ENCODE results near the gene PLP2.

The PLP2 gene

DNA sequence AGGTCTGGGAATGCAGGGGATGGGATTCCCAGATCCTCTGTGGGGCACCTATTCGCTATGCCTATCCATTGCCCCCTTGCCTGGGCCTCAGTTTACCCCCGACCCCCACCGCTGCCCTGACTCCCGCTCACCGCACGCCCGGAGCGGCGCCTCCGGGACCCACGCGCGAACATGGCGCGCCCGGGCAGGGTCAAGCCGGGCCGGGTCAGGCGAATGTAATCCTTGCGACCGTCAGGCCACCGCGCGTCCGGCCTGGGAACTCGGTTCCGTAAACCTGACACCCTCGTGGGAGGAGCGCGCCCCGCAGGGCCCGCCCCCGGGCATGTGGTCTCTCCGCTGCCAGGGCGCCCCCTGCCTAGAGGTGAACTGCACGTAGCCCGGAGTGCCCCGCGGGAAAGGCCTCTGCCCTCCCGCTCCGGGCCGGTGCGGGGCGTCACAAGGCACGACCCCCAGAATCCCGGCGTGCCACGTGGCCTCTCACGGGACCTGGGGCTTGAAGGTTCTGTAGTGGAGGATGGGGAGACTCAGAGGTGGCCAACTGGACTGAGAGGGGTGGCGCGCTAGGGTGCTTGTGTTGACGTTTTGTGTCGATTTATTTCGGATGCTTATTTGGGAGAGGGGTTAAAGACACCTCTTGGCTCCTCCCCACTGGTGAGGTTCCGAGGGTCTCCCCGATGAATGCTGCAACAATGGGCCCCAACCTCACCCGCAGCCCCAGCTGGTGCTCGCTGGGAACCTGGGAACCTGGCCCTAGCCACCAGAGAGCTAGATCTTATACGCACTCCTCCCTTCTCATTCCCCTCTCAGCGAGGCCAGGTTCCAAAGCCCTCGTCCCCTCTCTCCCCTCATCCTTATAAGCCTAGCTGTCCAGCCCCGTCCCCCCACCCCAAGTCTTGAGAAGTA, 14.7 kb downstream of the PLP2 start, which contains the start of gene PRICKLE3:
Gene PRICKLE3 (minus strand): TSS at position 249 of the 903 bp plus-strand sequence. CDS start 76 bp downstream, at position 173.
- peak; percentile 89 for DNase-seq (ENCODE audit: low read depth, low spot score)

DNA sequence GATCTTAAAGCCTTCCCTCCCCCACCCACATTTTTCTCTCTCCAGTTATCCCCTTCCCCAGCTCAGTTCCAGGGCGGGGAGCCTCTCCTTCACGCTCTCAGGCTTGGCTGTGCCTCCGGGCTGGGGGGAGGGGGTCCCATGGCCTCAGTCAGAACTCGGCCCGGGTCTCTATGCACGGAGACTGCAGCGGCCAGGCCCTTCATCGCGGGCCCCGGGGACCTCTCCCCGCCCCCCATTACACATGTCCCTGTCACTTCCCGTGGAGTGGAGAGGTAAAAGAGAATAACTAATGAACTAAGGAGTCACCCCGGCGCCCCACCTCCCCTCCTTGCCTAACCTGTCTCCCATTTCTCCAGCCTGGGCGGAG, 15.3 kb downstream of the PLP2 start:
- peak; percentile 41 for DNase-seq (ENCODE audit: low read depth, low spot score)

DNA sequence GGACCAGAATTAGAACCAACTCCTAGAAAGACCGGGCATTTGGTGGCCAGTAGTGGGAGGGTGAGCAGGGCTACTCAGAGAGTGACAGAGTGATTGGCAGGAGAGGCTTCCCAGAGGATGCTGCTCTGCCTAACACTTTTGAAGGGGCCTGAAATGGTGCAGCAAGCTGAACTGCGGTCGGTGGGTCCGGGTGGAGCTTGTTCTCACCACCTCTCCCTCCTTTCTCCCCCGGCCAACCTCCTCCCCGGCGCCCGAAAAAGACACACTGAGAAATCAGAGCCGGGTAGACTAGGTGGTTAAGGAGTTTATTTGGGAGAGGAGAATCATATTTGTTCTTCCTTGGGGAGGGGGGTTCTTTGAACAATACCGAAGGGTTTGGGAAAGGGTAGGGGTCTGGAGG, 15.8 kb downstream of the PLP2 start:
- peak; percentile 34 for DNase-seq (ENCODE audit: low read depth, low spot score)

GRCh38 chrX:49188468-49189076, 16.9 kb downstream of the PLP2 start:
- no peak for DNase-seq (ENCODE audit: low read depth, low spot score)

DNA sequence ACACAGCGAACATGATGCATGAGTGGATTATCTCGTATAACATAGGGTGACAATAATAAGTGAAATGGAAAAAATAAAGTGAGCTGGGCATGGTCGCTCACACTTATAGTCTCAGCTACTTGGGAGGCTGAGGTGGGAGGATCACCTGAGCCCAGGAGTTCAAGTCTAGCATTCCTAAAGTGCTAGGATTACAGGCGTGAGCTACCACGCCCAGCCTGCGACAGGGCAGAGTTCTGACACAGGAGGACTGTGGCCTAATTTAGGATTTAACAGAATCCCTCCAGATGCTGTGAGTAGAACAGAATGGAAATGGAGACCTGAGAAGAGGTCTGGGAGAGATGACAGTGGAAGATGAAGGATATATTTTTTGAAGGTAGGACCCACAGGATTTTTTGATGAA, 17.9 kb downstream of the PLP2 start:
- no peak for DNase-seq (ENCODE audit: low read depth, low spot score)

- DNase-seq (ENCODE audit: low read depth, low spot score): peak; percentile 100
These were observed 19.3 kb downstream of the PLP2 start for GRCh38 chrX:49190821-49191573.

GRCh38 chrX:49191574-49192011, 19.9 kb downstream of the PLP2 start:
- no peak for DNase-seq (ENCODE audit: low read depth, low spot score)

DNA sequence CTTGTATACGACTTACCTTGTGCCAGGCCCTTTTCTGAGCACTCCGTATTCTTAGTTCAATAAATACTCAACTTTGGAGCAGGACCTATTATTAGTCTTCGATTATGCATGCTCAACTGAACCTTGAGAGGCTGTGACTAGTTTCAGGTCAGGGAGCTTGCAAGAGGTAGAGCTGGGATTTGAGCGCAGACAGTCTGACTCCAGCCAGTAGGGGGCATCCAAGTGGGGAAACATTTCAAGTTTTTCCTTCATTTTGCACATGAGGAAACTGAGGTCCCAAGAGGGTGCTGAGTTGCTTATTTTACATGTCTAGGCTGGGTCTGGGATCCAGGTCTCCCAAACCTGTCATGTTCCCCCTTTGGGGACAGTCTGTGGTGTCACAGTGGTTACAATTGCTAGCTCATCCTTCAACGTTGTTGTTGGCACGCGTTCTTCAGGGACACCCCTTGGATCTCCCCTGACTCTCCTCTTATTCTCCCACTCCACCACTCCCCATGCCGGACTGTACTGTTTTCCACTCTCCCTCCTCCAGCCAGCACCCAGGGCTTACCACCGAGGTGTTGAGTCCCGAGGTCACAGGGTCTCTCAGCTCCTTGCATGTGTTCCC, 21.1 kb downstream of the PLP2 start:
- DNase-seq (ENCODE audit: low read depth, low spot score): peak; percentile 76

GRCh38 chrX:49193542-49193964, 21.9 kb downstream of the PLP2 start:
- no peak for DNase-seq (ENCODE audit: low read depth, low spot score)

DNA sequence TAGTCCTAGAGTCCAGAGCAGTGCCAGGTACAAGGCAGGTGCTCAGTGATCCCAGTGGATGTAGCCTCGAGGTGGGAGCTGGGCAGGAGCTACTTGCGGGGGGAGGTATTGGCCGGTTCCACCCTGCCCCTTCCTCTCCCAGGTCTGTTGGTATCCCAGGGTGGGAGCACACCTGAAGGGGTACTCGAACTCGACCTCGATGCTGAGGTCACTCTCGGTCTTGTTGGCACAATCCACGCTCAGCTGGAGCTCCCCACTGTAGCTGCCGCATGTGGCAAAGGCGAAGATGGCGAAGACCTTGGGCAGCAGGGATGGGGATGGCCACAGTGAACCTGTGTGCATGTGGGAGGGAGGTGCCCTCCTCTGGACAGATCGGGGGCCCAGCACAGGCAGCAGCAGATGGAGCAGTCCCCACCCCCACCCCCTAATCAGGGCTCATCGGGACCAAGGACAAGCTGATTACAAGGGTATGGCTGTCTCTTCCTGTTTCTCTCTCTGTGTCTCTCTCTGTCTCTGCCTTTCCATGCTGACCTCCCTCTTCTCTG, 25.9 kb downstream of the PLP2 start:
- DNase-seq (ENCODE audit: low read depth, low spot score): no peak

DNA sequence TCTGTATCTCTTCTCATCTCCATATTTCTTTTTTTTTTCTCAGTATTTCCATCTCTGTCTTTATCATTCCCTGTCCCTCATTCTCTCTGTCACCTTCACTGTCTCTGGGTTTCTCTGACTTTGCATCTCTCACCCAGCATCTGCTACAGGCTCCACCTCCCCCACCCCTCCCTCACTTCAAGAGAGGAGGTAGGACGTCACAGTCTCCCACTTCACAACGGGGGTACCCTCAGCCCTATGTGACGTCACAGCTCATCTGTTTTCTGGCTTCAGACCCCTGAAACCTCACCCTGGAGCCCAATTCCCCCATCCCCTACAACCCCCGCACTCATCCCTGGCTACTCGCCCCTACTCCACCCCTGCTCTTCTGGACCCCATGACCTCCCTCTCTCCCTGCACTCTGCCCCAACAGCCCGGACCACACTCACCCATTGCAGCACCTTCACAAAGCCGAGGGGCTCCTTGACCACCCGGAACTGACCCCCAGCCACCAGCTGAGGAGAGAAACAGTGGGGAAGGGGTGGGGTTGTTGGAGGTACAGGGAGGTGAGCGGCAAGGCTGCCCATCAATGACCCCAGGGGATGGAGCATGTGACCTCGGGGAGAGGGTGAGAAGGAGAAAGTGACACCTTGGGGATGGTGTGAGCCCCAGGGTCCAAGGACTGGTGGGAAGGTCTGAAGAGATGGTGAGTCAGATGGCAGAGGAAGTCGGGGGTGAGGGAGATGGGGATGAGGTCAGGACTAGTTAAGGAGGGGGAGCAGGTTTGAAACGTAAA, 27.0 kb downstream of the PLP2 start:
- no peak for DNase-seq (ENCODE audit: low read depth, low spot score)

GRCh38 chrX:49199315-49199595, 27.6 kb downstream of the PLP2 start:
- DNase-seq (ENCODE audit: low read depth, low spot score): no peak

- peak; percentile 97 for DNase-seq (ENCODE audit: low read depth, low spot score)
These were observed 28.4 kb downstream of the PLP2 start, which contains the start of gene SYP for GRCh38 chrX:49199906-49200771. SYP (minus strand) TSS chrX:49200193; CDS start chrX:49200186, 7 bp downstream.

- DNase-seq (ENCODE audit: low read depth, low spot score): no peak
These were observed 30.3 kb downstream of the PLP2 start for GRCh38 chrX:49202022-49202421.

- no peak for DNase-seq (ENCODE audit: low read depth, low spot score)
These were observed 31.8 kb downstream of the PLP2 start for GRCh38 chrX:49203536-49203935.

DNA sequence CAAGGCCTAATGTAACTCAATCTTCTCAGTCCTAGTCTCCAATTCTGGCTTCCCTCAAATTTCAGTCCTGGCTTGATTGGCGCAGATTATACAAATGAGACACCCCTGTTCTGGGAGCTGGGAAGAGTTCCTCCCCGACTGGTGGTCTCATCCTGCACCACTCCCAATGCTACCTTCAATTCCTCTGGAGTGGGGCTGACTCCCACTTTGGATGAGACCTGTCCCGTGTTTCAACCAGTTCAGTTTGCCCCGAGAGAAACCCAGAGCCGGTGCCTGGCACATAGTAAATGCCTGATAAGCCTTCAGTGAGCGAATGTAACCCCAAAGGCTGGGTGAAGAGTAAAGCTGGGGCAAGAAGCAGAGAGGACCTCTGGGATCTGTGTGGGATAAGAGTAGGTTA, 32.3 kb downstream of the PLP2 start:
- DNase-seq (ENCODE audit: low read depth, low spot score): no peak

GRCh38 chrX:49204709-49205108, 33.0 kb downstream of the PLP2 start:
- no peak for DNase-seq (ENCODE audit: low read depth, low spot score)

- no peak for DNase-seq (ENCODE audit: low read depth, low spot score)
These were observed 33.7 kb downstream of the PLP2 start for GRCh38 chrX:49205443-49205842.

GRCh38 chrX:49206543-49206942, 34.8 kb downstream of the PLP2 start:
- no peak for DNase-seq (ENCODE audit: low read depth, low spot score)

GRCh38 chrX:49208399-49208798, 36.7 kb downstream of the PLP2 start:
- DNase-seq (ENCODE audit: low read depth, low spot score): no peak

All from ELF-1 (cell line).